ENCODE data around the gene TOX2. TPM values are rescaled to one million over a fixed set of nuclear protein-coding genes. Genes with fewer than 3 reads are reported as not detected.

Gene TOX2
- total RNA-seq, 1 donor from 2014 or later, result 0.94 TPM

GRCh38 chr20:43955750-43956191 lies 41.1 kb downstream of the TOX2 start:
- Mint-ChIP-seq H3K27ac (no peak overlapping the region), H3K27me3 (ENCODE audit: low read depth) (no peaks in the 10 kb centered on the region), H3K4me1 (no peaks in the 10 kb centered on the region), H3K9me3 (no peaks in the 10 kb centered on the region), H3K4me3 (no peak overlapping the region), H3K36me3 (no peaks in the 10 kb centered on the region)
- TF ChIP-seq CTCF (IDR thresholded peaks at IDR 0.05; ENCODE audit: unreplicated experiment), result no peak
- no peak for DNase-seq (ENCODE audit: low spot score in 2 of 2, unreplicated experiment in 2 of 2)

- Mint-ChIP-seq H3K4me1 (peaks cover 6% of the 10 kb centered on the region), H3K36me3 (no peaks in the 10 kb centered on the region), H3K9me3 (no peaks in the 10 kb centered on the region), H3K27me3 (ENCODE audit: low read depth) (no peaks in the 10 kb centered on the region), H3K27ac (no peak overlapping the region), H3K4me3 (no peak overlapping the region)
- DNase-seq (ENCODE audit: low spot score in 2 of 2, unreplicated experiment in 2 of 2), result no peak
- TF ChIP-seq CTCF (IDR thresholded peaks at IDR 0.05; ENCODE audit: unreplicated experiment), result no peak
Measured at GRCh38 chr20:43957392-43957791, 42.7 kb downstream of the TOX2 start.

- TF ChIP-seq CTCF (IDR thresholded peaks at IDR 0.05; ENCODE audit: unreplicated experiment), result no peak
- H3K9me3 Mint-ChIP-seq, result no peaks in the 10 kb centered on the region
- H3K36me3 Mint-ChIP-seq, result no peaks in the 10 kb centered on the region
- peaks cover 6% of the 10 kb centered on the region for H3K4me1 Mint-ChIP-seq
- no peak for DNase-seq (ENCODE audit: low spot score in 2 of 2, unreplicated experiment in 2 of 2)
- no peaks in the 10 kb centered on the region for H3K27me3 Mint-ChIP-seq (ENCODE audit: low read depth)
- no peak overlapping the region for H3K27ac Mint-ChIP-seq
- H3K4me3 Mint-ChIP-seq, result no peak overlapping the region
Measured at GRCh38 chr20:43958626-43959025, 44.0 kb downstream of the TOX2 start.

- TF ChIP-seq CTCF (IDR thresholded peaks at IDR 0.05; ENCODE audit: unreplicated experiment), result no peak
- Mint-ChIP-seq H3K27ac (no peak overlapping the region), H3K9me3 (no peaks in the 10 kb centered on the region), H3K4me1 (peaks cover 6% of the 10 kb centered on the region), H3K27me3 (ENCODE audit: low read depth) (peaks cover 2% of the 10 kb centered on the region), H3K36me3 (no peaks in the 10 kb centered on the region), H3K4me3 (no peak overlapping the region)
- no peak for DNase-seq (ENCODE audit: low spot score in 2 of 2, unreplicated experiment in 2 of 2)
Measured at GRCh38 chr20:43959079-43959919, 44.6 kb downstream of the TOX2 start.

- Mint-ChIP-seq H3K9me3 (no peaks in the 10 kb centered on the region), H3K27me3 (ENCODE audit: low read depth) (peaks cover 5% of the 10 kb centered on the region), H3K27ac (no peak overlapping the region), H3K4me1 (peaks cover 6% of the 10 kb centered on the region), H3K4me3 (no peak overlapping the region), H3K36me3 (no peaks in the 10 kb centered on the region)
- no peak for DNase-seq (ENCODE audit: low spot score in 2 of 2, unreplicated experiment in 2 of 2)
- no peak for TF ChIP-seq CTCF (IDR thresholded peaks at IDR 0.05; ENCODE audit: unreplicated experiment)
Measured at GRCh38 chr20:43959920-43960227, 45.2 kb downstream of the TOX2 start.
